Hindlimb muscle (tissue), 1 donor: ENCODE results near the gene PSMC1. TPM values are rescaled to one million over a fixed set of nuclear protein-coding genes. Genes with fewer than 3 reads are reported as not detected.

Source experiments
- DNase-seq: peaks from one replicate; pipeline ENCODE4 v3.0.0-alpha.2; 2013
- polyA plus RNA-seq: library from polyadenylated mRNA; unstranded; fragments of 120-200 nt; gene quantifications from one replicate; pipeline ENCODE4 v1.2.1, GENCODE V29; 2013; ENCODE audit not compliant: insufficient read length

The PSMC1 gene
- polyA plus RNA-seq, 1 donor = 97.9 TPM

DNA sequence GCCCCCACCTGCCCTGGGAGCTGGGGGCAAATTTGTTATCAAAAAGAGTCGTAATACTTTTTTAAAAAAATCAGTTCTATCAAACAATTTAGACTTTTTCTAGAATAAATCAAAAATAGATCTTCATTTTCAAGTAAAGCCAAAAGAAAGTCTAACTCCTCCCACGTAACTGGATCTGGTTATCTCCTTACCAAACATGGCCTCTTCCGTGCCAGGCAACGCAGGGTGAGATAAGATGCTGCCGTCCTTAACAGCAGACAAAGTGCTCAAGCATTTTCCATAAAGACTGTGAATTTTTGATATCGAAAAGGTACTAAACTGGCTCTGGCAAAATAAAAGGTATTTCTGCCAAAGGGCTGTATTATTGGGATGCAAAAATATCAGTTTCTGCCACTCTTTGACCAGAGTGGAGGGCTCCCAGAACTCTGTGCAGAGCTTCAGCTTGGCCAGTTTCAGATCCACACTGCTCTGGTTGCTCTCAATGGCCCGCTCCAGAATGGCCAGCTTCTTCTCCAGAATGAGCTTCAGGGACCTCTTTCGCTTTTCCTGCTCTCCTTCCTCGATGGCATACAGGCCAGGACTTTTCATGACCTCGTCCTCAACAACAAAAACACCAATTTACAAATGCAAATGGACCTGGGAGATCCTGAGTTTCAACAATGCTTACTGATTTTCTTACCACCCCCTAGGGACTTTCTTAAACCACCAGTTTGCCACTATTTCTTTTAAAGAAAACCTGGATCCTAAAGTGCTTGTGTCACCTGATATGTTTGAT, 46.4 kb downstream of the PSMC1 start:
- no peak for DNase-seq

DNA sequence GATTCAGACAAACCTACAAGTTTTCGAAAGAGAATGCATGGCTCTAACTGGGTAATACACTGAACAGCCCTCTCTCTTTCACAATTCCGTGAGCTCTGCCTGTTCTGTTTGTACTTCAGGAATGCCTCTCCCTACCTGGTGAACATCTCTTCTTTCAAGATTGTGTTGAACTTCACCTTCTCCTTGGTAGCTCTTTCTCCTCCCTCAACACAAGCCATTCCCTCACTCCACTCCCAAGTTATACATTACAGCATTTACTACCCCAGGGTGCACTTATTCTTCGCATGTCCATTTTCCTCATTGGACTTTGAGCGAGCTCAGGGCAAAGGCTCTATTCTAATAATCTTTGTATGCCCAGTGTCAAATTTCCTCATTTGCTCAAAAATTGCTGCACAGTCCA, 47.1 kb downstream of the PSMC1 start:
- DNase-seq = no peak

DNA sequence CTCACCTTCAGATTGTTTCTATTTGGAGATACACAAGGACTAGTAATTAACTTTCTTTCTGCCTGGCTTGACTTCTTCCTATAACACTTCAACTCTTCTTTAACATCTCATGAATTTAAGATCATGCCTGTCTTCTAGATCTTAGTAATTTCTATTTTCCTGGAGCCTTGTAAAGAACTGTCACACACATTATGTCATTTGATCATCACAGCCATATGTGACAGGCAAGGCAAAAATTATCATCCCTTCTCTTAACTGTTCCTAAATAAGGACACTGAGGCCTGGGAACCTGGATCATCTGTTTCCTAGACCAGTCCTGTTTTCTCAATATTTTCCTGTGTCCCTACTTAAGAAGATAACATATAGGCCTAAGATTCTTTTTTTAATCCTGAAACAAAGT, 48.1 kb downstream of the PSMC1 start:
- DNase-seq = no peak

DNA sequence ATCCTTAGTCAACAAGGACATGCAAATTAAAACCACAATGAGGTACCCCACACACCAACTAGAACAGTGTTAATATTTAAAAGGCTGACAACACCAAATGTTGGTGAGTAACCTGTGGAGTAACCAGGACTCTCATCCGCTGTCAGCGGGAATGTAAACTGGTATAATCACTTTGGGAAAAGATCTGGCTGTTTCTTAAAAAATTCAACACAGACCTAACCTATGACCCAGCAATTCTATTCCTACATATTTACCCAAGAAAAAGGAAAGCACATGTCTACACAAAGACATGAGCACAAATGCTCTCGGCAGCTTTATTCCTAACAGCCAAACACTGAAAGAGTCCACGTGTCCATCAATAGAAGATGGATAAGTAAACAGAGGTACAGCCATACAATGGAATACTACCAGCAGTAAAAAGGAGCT, 48.8 kb downstream of the PSMC1 start:
- no peak for DNase-seq

DNA sequence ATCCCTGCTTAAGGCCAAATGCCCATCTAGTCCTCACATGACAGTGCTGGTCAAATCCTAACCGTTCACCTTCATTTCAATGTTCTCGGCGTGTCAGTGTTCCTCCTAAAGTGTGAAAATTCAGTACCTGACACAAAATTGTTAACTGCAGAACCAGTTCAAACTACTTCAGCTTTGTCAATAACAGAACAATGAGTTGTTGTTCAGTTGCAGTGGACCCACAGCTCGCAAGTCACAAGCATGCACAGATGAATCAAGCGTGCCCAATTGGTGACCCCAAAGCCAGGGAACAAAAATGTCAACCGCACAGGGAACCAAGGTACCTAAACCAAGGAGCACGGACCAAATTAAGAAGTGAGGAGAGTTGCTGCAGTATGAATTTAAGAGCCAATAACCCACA, 52.2 kb downstream of the PSMC1 start:
- no peak for DNase-seq

DNA sequence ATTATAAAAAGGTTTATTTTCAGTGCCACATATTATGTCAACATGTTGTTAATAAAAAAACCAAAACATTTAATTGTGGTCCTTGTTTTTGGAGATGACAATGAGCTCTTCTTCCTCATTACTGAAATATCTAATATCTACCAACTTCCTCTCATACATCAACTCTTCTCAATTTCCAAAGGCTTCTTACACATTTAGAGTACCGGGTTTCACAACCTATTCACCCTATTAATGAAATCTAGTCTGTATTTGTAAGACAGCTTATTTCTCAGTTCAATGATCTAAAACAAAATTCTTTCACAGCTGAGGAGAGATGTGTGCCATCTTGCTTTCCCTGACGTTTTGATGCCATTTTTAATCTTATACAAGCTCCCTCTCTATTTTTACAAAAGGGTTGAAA, 60.9 kb downstream of the PSMC1 start:
- no peak for DNase-seq

DNA sequence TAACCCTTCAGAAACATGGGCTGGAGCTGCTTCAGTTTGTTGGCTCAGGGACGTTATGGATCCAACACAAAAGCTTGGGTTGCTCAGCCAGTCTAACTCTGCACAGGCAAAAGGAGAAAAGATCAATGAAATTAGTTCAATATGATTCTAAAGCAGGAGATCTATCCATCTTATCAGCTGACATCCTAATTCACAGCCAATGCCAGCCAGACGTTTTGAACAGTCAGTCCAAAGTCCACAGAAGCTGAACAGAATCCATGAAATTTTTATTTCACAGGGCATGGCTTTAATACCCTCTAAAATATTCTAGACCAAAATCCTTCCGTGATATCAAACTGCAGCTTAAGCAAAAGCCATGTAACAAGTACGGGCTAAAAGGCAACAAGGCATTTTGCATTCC, 61.7 kb downstream of the PSMC1 start:
- DNase-seq = no peak

DNA sequence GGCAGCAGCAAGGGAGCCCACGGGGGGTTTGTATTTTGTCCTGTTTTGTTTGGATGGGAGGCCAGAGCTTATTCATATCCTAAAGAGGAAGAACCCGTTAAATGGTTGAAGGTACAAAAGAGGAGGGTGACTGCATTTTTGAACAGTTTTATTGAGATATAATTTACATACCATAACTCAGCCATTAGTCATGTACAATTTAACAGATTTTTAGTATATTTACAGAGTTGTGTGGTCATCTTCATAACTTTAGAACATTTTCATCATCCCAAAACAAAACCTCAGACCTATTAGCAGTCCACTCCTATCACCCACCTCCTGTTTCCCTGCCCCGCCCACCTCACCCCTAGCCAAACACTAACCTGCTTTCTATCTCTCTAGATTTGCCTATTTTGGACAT, 62.8 kb downstream of the PSMC1 start:
- DNase-seq = no peak

DNA sequence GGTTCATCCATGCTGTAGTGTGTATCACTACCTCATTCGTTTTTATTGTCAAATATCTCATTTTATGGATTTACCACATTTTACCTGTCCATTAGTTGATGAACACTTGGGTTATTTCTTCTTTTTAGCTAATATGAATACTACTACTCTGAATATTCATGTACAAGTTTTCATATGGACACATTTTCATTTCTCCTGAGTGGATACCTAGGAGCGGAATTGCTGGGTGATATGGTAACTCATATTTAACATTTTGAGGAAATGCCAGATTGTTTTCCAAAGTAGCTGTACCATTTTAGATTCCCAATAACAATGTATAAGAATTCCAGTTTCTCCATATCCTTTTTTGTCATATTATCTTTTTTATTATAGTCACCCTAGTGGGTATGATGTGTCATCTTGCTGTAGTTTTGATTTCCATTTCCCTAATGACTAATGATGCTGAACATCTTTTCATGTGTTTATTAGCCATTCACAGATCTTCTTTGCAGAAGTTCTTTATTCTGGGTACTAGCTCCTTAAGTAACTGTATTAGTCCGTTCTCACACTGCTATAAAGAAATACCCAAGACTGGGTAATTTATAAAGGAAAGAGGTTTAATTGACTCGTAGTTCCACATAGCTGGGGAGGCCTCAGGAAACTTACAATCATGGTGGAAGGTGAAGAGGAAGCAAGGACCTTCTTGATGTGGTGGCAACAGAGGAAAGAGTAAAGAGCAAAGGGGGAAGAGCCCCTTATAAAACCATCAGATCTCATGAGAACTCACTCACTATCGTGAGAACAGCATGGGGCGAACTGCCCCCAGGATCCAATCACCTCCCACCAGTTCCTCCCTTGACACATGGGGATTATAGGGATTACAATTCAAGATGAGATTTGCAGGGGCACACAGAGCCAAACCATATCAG, 63.5 kb downstream of the PSMC1 start:
- DNase-seq = no peak

DNA sequence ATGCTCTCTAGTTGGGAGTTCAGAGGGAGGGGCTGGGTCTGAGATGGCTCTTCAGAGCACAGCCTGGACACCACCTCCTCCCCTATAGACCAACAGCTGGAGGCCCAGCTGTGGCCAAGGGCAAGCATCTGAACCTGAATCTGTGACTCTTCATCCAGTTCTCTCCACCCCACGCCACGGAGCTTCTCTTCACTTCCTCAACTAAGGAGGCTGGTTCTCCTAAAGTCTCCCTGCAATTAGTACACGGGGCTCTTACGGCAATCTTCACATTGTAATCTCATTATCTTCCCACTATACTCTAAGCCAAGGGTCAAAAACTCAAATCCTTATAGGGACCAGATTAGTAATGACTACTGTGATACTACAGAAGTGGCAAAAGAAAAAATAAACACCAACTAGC, 65.5 kb downstream of the PSMC1 start:
- no peak for DNase-seq

Other genes with a start within 250 kb of the PSMC1 start
- 0.40 TPM for gene KCNK13, start 194.6 kb upstream of the PSMC1 start, polyA plus RNA-seq
- 13.6 TPM for gene NRDE2, start 75.4 kb downstream of the PSMC1 start, polyA plus RNA-seq
- 209 TPM for gene CALM1, start 140.5 kb downstream of the PSMC1 start, polyA plus RNA-seq